Measurements from ENCODE around the gene TRIO. TPM values are rescaled to one million over a fixed set of nuclear protein-coding genes. Genes with fewer than 3 reads are reported as not detected.

Gene TRIO
- polyA plus RNA-seq, 4 donors, result 84.9 to 106 (median 95.6) TPM

DNA sequence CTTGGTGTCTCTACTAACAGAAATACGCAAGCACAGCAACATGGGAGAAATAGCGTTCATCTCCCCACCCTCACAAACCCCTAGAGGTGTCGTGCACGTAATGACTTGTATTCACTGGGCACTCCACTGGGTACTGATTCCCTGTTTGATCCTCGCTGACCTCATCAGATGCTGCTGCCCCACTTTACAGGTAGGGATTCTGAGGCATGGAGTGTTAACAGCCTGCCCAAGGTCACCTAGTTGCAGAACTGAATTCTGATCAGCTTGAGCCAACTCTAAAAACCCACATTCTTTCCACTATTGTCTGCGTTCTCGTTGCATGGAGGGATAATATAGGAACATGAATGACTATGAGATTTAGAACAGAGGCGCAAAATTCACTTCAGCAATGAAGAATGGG is 96.3 kb downstream of the TRIO start:
- no peak for DNase-seq (ENCODE audit: low read depth in 4 of 4, low spot score in 3 of 4)

DNA sequence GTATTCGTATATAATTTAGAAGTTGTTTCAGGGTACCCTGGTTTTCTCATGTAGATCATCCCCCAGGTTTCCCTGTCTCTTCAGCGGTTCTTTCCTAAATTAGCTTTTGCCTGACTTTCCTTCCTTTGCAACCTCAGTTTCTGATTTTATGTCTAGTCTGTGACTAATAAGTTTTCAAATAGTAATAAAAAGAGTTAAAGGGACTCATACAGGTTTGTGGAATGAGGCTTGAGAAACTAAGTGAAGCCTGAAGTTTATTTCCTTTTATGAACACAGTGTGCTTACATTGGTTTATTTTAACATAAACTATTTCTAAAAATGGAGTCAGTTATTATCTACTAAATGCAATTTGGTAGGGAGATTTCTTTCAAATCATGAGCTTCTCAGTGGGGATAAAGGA is 96.8 kb downstream of the TRIO start:
- no peak for DNase-seq (ENCODE audit: low read depth in 4 of 4, low spot score in 3 of 4)

DNA sequence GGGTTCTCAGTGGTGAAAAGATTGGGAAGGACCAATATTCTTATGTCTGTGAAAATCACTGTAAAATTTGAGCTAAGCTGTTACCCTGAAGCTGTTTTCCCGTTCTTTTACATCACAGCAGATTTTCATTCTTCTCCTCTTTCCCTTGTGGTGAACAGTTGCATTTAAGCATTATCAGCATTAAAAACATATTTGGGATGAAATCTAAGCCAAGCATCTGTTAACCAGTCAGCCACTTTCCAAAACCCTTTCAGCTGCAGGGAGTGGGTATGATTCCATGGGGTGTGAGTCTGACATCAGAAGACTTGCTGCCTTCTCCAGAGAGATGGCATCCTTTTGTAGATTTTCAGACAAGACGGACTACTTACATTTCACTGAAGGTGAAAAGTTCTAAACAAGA is 97.2 kb downstream of the TRIO start:
- DNase-seq (ENCODE audit: low read depth in 4 of 4, low spot score in 3 of 4), result no peak

DNA sequence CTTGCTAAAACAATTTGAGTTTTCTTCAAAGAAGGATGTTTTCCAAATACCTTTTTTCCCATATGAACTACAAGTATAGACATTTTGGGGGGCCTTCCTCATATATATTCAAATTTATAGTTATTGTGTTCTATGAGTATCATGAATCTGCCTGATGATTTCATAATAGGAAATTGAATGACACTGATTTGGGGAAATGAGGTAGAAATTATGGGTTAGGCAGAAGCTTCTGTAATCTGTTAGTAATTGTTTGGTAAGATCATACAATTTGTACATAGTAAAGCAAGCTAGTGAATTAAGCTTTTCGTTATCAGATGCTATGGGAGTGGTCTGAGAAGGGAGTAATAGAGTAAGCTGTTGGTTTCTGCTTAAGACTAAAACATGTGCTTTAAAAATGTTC is 98.0 kb downstream of the TRIO start:
- no peak for DNase-seq (ENCODE audit: low read depth in 4 of 4, low spot score in 3 of 4)

DNA sequence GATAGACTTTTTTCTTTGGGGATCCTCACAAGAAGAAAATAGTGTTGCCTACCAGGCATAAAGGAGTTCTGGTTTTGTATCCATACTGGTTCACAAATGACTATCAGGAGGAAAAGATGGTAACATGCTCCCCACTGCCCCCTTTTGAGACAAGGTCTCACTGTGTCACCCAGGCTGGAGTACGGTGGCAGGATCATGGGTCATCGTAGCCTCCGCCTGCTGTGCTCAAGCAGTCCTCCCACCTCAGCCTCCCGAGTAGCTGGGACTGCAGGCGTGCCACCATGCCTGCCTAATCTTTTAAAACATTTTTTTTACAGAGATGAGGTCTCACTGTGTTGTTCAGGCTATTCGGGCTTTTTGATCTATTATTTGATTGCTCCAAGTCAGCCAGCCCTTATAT is 99.3 kb downstream of the TRIO start:
- DNase-seq (ENCODE audit: low read depth in 4 of 4, low spot score in 3 of 4), result no peak

DNA sequence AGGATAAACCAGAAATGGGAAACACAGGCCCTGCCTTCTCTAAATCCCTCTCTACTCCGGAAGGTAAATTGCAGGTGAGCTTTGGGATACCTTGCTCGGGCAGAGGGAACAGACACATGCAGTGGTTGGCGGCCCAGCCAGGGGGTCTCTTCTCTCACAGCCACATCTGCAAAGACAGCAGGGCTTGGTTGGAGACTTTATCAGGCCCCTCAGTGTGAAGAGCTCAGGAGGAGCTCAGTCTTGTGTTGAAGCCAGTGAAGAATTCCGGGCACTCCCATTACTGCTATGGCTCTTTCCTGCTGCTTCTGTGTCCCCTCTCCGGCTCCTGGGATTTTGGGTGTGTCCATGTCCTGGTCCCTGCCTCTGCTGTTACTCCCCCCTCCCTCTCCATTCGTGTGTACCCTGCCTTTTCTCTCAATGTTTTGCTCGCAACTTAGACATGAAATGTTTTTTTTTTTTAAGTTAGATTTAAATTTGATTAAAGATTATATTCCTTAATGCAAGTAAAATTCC is 99.8 kb downstream of the TRIO start:
- DNase-seq (ENCODE audit: low read depth in 4 of 4, low spot score in 3 of 4), result no peak

DNA sequence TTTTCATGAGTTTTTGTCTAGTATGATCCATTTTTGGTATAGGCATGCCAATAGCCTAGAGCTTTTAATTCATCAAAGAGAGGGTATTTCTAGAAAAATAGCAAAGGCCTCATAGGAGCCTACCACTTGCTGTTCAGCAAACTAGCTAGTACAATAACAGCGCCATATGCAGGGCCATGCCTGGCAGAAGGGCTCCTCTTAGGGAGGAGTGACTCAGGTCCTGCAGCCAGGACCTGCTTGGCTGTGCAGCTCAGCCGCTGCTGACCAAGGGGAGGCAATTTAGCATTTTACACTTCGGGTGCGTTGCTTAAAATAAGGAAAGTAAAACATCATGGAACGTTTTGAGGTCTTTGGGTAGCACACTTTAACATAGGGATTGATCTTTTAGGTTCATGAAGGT is 100.6 kb downstream of the TRIO start:
- no peak for DNase-seq (ENCODE audit: low read depth in 4 of 4, low spot score in 3 of 4)

DNA sequence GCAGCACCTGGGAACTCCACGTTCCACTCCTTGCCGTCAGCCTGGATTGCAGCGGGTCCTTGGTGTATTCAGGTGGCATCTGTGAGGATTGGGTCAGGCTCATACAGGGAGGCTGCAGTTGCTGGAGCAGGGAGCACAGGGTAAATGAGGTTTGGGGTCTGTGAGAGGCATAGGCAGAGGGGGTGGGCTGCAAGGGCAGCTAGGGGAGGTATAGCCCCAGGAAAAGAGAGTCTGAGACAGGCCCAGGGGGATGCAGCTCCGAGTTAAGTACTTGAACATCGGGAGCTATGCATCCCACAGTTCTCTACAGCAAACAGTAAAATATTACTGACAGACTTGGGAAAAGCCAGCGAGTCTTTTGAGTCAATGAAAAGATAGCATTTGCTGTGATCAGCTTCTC is 101.6 kb downstream of the TRIO start:
- no peak for DNase-seq (ENCODE audit: low read depth in 4 of 4, low spot score in 3 of 4)

DNA sequence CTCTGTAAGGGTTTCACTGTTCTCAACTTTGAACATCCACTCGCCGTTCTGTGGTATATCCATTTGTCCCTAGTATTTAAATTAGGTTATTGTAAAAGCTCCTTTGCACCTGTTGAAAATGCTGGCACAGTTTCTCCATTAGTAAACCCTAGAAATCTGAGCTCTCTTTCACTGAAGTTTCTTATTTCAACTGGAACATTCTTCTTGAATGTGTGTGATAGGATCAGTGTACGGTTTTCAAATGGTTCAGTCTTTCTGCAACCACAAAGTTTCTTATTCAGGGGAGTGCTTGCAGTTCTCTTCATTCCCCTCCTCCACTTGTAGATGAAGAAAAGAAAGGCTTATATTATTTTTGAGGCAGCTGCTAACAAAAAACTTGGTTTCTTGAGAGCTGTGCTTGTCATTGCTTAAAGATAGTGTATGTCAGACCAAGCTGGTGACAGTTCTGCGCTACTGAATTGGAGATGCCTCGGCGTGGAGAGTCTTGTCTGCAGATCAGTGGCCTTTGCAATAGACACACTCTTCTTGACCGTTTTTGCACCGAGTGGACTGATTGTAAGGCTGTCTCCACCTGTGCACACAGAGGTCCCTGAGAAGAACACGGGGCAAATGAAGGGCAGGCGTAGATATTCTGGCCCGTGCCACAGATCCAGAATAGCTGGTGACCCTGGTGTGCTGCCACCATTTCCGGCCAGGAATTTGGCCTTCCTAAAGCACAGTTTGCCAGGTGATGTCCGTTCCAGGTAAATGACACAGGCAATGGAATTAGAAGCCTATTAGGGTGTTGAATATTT is 102.2 kb downstream of the TRIO start:
- no peak for DNase-seq (ENCODE audit: low read depth in 4 of 4, low spot score in 3 of 4)

DNA sequence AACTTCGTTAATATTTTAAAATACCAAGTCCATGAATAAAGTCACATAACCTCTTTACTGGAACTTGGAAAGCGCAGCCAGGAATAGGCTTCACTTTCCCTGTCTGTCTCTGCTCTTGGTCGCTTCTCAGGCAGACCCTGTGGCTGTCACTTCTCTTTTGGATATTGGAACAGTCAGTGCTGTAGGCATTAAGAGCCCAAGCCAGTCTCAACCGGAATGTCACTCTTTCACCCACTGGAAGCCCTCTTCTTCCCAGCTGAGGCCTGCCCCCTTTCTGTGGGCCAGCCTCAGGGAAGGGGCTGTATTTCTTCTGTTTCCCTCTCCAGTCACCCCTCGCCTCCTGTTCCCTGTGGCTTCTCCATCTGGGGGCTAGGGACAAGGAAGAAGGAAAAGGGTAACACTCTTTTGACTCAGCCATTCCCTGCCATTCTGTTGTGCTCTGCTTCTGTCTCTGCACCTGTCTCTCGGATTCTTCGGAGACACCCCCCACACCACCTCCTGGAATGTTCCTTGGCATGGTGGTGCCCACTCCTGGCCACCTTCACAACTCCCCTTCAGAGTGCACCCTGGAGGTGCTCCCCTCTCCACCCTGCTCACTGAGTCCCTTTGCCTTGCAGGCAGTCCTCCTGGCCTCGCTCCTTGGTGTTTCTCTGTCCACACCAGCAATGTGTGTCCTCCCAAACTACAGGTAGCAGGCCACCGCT is 103.4 kb downstream of the TRIO start:
- no peak for DNase-seq (ENCODE audit: low read depth in 4 of 4, low spot score in 3 of 4)

DNA sequence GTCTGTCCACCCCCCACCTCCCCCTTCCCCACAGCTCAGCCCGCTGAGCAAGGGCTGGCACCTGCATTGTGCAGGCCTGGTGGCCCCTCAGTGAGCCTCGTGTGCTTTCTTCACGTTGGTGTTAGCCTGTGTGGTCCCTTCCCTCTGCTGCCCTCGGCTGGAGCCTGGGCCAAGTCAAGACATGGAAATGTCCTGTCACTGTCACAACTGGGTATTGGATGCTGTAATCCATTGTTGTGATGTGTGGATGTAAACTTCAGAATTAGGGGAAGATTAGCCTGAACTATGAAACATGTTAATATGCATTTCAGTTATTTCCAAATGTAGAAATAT is 103.9 kb downstream of the TRIO start:
- no peak for DNase-seq (ENCODE audit: low read depth in 4 of 4, low spot score in 3 of 4)

DNA sequence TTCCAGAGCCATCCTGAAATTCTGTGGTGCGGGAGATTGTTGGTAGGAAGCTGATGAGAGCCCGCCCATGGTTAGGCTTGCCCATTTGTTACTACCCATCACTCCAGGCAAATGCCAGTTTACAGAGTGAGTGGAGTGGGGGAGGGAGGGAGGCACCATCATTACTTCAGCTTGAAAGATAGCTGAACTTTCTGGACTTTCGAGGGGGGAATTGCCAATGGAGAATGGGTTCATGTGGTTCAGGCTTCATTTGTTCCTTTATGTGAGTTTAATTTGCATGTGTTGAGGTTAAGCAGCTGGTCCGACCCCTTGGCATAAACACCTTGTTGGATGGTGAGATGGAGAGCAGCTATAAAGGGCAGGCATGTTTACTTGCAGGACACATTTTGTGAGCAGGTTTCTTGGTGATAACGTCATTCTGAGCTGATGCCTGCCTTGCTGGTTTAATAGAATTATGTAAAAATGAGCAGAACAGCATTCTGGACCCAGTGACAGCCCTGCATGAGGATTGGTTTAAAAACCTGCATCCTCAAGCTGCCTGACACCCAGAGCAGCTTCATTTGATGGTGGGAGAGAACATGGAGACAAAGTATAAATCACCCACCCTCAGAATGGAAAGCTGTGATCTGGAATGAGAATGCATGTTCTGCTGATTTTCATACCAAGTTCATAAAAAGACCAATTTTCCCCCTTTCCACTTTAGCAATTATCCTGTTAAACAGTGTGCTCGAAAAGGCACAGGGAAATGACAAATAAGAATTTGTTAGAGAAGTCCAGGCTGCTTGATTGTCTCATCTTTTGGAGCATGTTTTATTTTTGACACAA is 106.3 kb downstream of the TRIO start:
- DNase-seq (ENCODE audit: low read depth in 4 of 4, low spot score in 3 of 4), result no peak

DNA sequence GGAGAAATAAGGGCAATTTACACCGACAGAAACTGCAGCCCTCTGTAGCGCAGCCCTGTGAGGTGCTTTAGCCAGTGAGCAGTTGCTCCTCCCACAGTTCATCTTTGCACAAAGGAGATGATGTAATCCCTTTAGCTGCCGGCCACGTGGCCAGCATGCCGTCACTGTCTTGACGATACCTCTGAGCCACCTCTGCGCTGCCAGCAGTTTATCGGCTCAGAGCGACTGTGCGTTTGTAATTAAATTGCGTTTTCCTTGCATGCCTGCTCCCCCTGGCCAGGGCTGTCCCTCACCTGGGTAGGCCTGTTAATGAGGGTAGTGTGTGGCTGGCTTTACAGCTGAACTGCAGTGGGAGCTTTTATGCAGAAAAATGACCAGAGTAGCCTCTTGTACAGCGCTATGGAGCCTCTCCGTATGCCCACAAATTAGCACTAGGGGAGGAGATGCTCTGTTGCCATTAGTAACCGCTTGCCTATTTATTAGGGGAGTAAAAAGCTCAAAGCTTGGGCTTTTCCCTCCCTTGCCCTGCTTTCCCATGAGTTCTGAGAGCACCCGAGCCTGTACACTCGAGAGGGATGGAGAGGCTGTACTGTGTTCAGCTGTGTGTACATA is 107.0 kb downstream of the TRIO start:
- peak; percentile 64 to 82 (median 68) for DNase-seq (ENCODE audit: low read depth in 4 of 4, low spot score in 3 of 4)

DNA sequence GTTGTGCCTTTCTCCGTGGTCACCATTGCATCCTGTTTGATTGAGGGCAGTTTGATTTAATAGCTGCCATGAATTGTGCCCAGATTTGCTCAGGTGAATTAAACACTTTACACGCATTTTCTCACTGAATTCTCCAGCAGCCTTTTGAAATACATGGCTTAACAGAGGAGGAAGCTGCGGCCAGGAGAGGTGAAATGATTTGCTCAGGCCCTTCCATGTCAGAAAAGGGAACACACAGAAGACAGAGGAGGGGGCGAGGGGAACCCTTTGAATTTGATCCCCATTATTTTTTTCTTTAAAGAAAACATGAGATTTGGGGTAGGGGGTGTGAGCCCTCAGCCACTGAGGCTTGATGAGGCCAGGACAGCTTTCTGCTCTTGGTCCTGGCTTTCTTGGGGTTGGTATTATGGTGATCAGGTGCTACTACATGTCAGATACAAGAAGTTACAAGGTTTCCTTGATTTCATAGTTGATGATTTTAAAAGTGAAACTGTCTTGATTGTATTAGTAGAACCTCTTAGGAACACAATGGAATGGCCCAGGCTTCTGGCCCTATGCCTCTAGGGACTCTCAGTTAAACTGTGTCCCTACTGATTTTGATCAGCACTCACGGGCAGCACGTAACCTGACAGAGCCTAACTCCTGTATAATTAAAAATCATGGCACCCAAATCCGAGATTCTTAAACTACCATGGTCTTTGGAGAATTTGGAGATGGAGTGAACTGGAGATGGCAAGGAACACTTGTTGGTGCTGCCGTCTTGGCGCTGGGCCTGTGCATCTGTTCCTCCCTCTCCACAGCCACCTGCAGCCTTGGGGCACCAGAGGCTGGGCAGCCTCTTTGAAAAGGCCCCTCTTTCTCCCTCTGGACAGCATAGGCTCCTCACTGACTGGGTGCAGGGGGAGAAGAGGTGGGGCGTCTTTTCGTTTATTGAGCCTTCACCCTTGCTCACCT is 107.9 kb downstream of the TRIO start:
- DNase-seq (ENCODE audit: low read depth in 4 of 4, low spot score in 3 of 4), result no peak

DNA sequence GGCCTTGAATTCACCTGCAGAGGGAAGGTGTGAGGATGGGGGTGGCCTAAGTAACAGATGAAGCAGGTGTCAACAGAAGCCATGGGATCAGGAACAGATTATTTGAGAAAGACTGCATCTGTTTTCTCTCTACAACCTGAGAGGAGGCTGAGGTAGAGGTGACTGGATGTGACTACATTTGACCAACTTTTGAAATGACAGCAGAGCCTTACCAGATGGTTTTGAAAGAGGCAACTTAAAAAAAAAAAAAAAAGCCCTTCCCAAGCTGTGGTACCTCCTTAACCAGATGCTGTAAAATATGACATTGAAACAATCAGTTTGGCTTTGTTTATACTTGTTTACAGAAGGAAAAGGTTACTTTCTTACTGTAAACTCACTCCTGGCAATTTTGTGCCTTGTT is 108.6 kb downstream of the TRIO start:
- DNase-seq (ENCODE audit: low read depth in 4 of 4, low spot score in 3 of 4), result no peak

DNA sequence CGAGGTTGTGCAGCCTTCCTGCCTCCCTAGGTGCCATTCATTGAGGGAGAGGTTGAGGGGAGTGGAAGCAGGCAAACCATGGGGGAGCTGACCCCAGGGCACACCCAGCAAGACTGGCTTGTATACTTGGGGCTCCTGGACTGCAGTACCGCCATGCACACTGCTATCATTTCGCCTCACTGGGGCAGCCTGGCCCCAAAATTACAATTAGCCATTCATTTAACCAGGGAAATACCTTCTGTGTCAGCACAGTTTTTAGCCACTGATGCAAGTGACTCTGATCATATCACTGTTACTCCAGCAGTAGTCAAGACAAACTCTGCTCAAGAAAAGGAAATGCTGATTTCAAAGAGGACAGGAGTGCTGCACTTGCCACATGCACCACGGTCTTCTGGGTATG is 109.7 kb downstream of the TRIO start:
- DNase-seq (ENCODE audit: low read depth in 4 of 4, low spot score in 3 of 4), result no peak

DNA sequence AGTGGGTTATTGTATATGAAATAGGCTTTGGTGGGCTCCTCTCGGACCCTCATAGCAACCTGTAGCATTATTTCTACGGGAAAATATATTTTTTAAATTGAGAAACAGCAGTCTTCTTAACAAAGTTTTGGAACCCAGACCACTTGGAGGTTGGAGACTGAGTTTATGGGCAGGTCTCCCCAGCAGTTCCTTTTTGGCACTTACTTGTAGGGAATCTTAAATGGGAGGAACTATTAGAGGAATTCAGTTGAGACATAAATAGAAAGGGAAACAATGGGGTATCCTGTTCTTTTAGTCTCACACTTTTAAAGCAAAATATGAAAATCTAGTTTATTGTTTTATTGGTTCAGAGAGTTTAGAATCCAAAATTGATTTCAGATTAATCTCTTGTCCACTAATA is 111.5 kb downstream of the TRIO start:
- DNase-seq (ENCODE audit: low read depth in 4 of 4, low spot score in 3 of 4), result no peak

DNA sequence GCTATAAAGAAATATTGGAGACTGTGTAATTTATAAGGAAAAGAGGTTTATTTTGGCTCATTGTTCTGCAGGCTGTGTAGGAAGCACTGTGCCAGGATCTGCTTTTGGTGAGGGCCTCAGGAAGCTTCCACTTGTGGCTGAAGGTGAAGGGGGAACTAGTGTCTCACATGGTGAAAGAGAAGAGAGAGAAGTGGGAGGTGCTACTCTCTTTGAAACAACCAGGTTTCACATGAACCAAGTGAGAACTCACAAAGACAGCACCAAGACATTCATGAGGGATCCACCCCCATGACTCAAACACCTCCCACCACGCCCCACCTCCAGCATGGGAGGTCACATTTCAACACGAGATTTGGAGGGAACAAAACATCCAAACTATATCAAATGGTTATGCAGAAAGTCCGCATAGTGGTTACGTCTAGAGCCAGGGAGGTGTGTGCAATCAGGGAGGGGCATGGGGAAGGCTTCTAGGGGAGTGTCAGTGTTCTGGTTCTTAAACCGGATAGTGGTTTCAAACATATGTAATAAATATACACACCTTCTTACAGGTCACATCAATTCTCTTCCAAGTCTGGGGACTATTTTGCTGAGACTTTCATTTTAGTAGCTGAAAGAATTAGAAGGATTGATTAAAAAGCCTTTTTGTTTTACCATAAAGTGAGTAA is 113.0 kb downstream of the TRIO start:
- DNase-seq (ENCODE audit: low read depth in 4 of 4, low spot score in 3 of 4), result no peak

DNA sequence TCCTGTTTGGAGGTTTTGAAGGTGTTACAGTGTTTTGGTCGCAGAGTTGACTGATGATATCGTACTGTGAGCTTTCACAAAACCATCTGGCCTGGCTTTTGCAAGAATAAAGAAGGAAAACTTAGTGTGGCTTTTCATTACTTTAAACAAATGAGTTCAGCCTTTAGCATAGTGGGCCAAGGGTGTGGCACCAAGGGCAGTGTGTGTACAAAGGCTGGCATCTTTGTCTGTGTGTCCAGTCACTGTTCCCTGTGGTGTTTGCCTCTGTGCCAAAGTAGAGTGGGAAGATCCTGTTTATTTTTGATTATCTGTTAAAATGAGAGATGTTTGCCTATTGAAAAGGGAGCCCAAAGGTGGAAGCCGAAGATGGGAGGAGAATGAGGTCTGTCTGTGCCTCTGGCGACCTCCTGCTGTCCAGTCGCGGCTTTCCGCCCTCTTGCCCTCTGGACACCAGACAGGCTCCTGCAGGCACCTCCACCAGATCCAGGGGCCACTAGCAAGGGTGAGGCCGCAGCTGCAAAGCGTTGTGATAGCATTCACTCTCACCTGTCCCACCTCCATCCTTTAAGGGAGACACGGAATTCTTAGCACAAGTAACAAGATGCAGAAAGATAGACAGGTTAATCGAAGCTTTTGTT is 113.7 kb downstream of the TRIO start:
- DNase-seq (ENCODE audit: low read depth in 4 of 4, low spot score in 3 of 4), result no peak
